Spleen (tissue), 11 donors: ENCODE data around the gene ACACB. TPM values are rescaled to one million over a fixed set of nuclear protein-coding genes. Genes with fewer than 3 reads are reported as not detected.
A peak's percentile ranks its signal among the peaks of the same experiment; 100 is the strongest.

Experiments
- DNase-seq: peaks from one replicate; pipeline ENCODE4 v3.0.0-alpha.2; 2020
- H3K27ac ChIP-seq, 8 donors: fragments of 200-600 bp; sonication (generic) in 7 of 8; 1 replicate in 4 of 8; 2 replicates in 4 of 8; pipeline versions ENCODE4 v1.5.0 to v1.8.0; 2016 to 2021; ENCODE audit warnings: inconsistent platforms in 4 of 8, mild to moderate bottlenecking in 4 of 8, moderate library complexity in 1 of 8
- H3K27me3 ChIP-seq, 7 donors: fragments of 200-600 bp; sonication (generic) in 6 of 7; replicated peaks in 1 of 7; 1 replicate in 4 of 7; 2 replicates in 3 of 7; pipeline versions ENCODE4 v1.5.0 to v1.8.0; 2016 to 2021; ENCODE audit warnings: inconsistent platforms in 3 of 7, mild to moderate bottlenecking in 1 of 7
- H3K36me3 ChIP-seq, 6 donors: fragments of 200-600 bp; sonication (generic) in 5 of 6; 1 replicate in 4 of 6; 2 replicates in 2 of 6; pipeline versions ENCODE4 v1.5.0 to v1.8.0; 2016 to 2021; ENCODE audit warnings: inconsistent platforms in 2 of 6
- H3K4me1 ChIP-seq, 6 donors: fragments of 200-600 bp; sonication (generic) in 5 of 6; 1 replicate in 3 of 6; 2 replicates in 3 of 6; pipeline versions ENCODE4 v1.5.0 to v1.8.0; 2016 to 2021; ENCODE audit warnings: inconsistent platforms in 3 of 6
- H3K4me3 ChIP-seq, 8 donors: fragments of 200-600 bp; sonication (generic) in 7 of 8; 1 replicate in 4 of 8; 2 replicates in 4 of 8; pipeline versions ENCODE4 v1.5.0 to v1.8.0; 2016 to 2021; ENCODE audit warnings: inconsistent platforms in 4 of 8, mild to moderate bottlenecking in 4 of 8, moderate library complexity in 2 of 8
- H3K9me3 ChIP-seq, 8 donors: fragments of 200-600 bp; sonication (generic) in 7 of 8; 1 replicate in 4 of 8; 2 replicates in 4 of 8; pipeline versions ENCODE4 v1.5.0 to v1.8.0; 2016 to 2021; ENCODE audit warnings: inconsistent platforms in 4 of 8
- CTCF ChIP-seq, 11 experiments: fragments of 200-600 bp in 7 of 11; fragments of 450-650 bp in 4 of 11; sonication (generic) in 4 of 11; IDR thresholded peaks in 8 of 11; conservative IDR thresholded peaks in 3 of 11; 1 replicate in 7 of 11; 2 replicates in 4 of 11; pipeline versions ENCODE4 v1.4.0 to v1.8.0; 2016 to 2021; ENCODE audit warnings: antibody characterized with exemption in 11 of 11, inconsistent platforms in 4 of 11, mild to moderate bottlenecking in 1 of 11
- POLR2A ChIP-seq, 3 donors: fragments of 450-650 bp; IDR thresholded peaks; one replicate each; pipeline ENCODE4 v1.5.1; 2017; ENCODE audit warnings: antibody characterized with exemption in 3 of 3, mild to moderate bottlenecking in 1 of 3
- POLR2AphosphoS5 ChIP-seq, 3 donors: sonication (generic); formaldehyde crosslinking; IDR thresholded peaks; one replicate each; pipeline ENCODE4 v1.5.1; 2017; ENCODE audit warnings: antibody characterized with exemption in 3 of 3
- WGBS, 5 donors: extraction: QIAGEN DNeasy Blood & Tissue Kit in 3 of 5; methylation state at CpG; one replicate each; pipeline versions ENCODE4 v1.1.5 to v1.1.7; 2013 to 2018; 5-methylcytosine and 5-hydroxymethylcytosine counted together
- intact Hi-C: fragments of 100-400 bp; cut with DNase I; formaldehyde crosslinking; loops from one replicate; pipeline ENCODE4 v1.15.0; 2023; ENCODE audit warnings: low total_unique reads
- polyA plus RNA-seq, 3 donors: library from polyadenylated mRNA; stranded (reverse); fragments of 200-250 nt; gene quantifications; one replicate each; pipeline ENCODE4 v1.2.1, GENCODE V29; 2013
- total RNA-seq, 7 donors: library from RNA; depleted of rRNA in 3 of 7; stranded (reverse); fragments of >200 nt in 3 of 7; fragmentation: NEBNext Ultra II Directional in 4 of 7; extraction: Animal tissue kit (Norgen Biotek cat#: 25700) in 4 of 7; gene quantifications; one replicate each; pipeline versions ENCODE4 v1.1.0 to v1.2.1, GENCODE V29; 2016 to 2021
- donor health status: healthy with polysubstance abuse.
- donor health status: DM: no; HTN: no; CAD: no; lungs with moderate emphysema.
- donor health status: DM: no; HTN: no; CAD: no.
- donor health status: Bipolar disorder and iron deficiency.
- donor health status: healthy.
- donor health status: DM: no; HTN: no; CAD: no.
- donor health status: DM: yes; HTN: yes; CAD: no.

Gene ACACB
- total and polyA plus RNA-seq, 10 donors = 2.8 to 111 (median 29.1) TPM

DNA sequence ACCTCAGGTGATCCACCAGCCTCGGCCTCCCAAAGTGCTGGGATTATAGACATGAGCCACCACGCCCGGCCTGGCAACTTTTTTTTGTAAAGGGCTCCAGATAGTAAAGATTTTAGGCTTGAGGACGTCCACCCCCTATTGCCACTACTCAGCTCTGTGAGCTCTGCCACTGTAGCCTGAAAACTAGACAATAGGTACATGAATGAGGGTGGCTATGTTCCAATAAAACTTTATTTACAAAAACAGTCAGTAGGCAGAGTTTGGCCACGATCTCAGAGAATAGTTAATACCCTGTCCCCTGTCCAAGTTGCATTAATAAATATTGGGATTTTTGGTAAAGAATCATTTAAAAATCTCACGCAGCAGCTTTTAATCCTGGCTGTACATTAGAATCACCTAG, 102.6 kb downstream of the ACACB start:
- peaks cover 0 to 100% (median 61%) of the 10 kb centered on the region in 6 donors for H3K36me3 ChIP-seq
- no peak overlapping the region for H3K27ac ChIP-seq
- DNase-seq = no peak
- H3K4me1 ChIP-seq = no peaks in the 10 kb centered on the region
- no peaks in the 10 kb centered on the region for H3K27me3 ChIP-seq
- 91 to 96% (median 95%) methylated on average over 6 of the region's 6 CpGs for WGBS, 5 donors
- no peak for TF ChIP-seq POLR2A (IDR thresholded peaks at IDR 0.05)
- no peak for TF ChIP-seq CTCF (IDR thresholded peaks at IDR 0.05 in 8 of 11, conservative IDR thresholded peaks at IDR 0.05 in 3 of 11)
- no peak for TF ChIP-seq POLR2AphosphoS5 (IDR thresholded peaks at IDR 0.05)
- intact Hi-C loops = no loop called here
- H3K9me3 ChIP-seq = no peaks in the 10 kb centered on the region
- no peak overlapping the region for H3K4me3 ChIP-seq

GRCh38 chr12:109219938-109220337, 103.6 kb downstream of the ACACB start:
- DNase-seq = no peak
- no peak overlapping the region for H3K4me3 ChIP-seq
- intact Hi-C loops = no loop called here
- no peaks in the 10 kb centered on the region for H3K9me3 ChIP-seq
- peaks cover 0 to 100% (median 62%) of the 10 kb centered on the region in 6 donors for H3K36me3 ChIP-seq
- TF ChIP-seq POLR2AphosphoS5 (IDR thresholded peaks at IDR 0.05) (no peak), POLR2A (IDR thresholded peaks at IDR 0.05) (no peak), CTCF (IDR thresholded peaks at IDR 0.05 in 8 of 11, conservative IDR thresholded peaks at IDR 0.05 in 3 of 11) (no peak)
- H3K27me3 ChIP-seq = no peaks in the 10 kb centered on the region
- H3K27ac ChIP-seq = no peak overlapping the region
- WGBS, 5 donors = 90 to 96% (median 93%) methylated on average over 2 of the region's 2 CpGs
- no peaks in the 10 kb centered on the region for H3K4me1 ChIP-seq

DNA sequence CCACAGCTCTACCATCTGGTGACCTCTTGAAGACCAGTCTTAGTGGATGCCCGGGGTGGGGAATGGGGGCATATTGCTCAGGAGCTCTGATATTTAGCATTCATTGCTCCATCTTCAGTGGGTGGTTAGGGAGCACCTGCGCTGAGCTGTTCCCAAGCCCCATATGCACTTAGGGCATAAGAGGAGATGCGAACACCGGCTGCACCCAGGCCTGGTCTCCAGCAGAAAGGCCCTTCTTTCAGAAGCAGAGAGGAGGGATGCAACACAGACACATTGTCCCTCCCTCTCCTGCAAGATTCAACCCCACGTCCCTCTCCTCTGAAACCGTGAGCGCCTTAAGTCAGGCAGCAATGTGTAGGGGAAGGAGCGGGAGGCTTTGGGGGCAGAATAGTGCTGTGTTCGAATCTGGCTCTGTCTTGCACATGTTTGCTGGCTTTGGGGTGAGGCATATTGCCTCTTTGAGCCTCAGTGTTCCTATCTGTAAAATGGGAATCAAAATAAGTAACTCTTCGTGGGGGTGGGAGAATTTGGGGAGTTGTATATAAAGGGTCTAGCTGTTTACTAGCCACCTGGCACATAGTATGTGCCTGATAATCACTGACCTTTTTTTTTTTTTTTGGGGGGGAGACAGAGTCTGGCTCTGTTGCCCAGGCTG, 105.0 kb downstream of the ACACB start:
- Histone ChIP-seq H3K27ac (no peak overlapping the region), H3K36me3 (peaks cover 0 to 100% (median 61%) of the 10 kb centered on the region in 6 donors), H3K4me1 (no peaks in the 10 kb centered on the region), H3K4me3 (no peak overlapping the region), H3K27me3 (no peaks in the 10 kb centered on the region), H3K9me3 (no peaks in the 10 kb centered on the region)
- WGBS, 5 donors = 89 to 96% (median 96%) methylated on average over 10 of the region's 10 CpGs
- intact Hi-C loops = no loop called here
- TF ChIP-seq POLR2AphosphoS5 (IDR thresholded peaks at IDR 0.05) = no peak
- TF ChIP-seq CTCF (IDR thresholded peaks at IDR 0.05 in 8 of 11, conservative IDR thresholded peaks at IDR 0.05 in 3 of 11) = no peak
- TF ChIP-seq POLR2A (IDR thresholded peaks at IDR 0.05) = no peak
- peak; percentile 50 for DNase-seq

DNA sequence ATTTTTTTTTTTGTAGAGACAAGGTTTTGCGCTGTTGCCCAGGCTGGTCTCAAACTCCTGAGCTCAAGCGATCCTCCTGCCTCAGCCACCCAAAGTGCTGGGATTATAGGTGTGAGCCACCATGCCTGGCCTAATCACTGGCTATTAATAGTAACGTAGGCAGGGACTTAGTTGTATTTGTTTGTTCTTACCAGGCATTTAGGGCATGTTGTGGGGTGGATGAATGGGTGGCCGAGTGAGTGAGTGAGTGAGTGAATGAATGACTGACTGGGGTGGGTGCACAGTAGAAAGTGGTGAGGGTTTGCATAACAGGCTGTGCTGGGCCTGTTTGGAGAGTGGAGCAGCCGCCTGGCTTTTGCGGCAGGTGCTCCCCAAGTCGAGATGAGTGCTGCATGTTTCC, 105.7 kb downstream of the ACACB start:
- TF ChIP-seq CTCF (IDR thresholded peaks at IDR 0.05 in 8 of 11, conservative IDR thresholded peaks at IDR 0.05 in 3 of 11) (no peak), POLR2A (IDR thresholded peaks at IDR 0.05) (no peak), POLR2AphosphoS5 (IDR thresholded peaks at IDR 0.05) (no peak)
- Histone ChIP-seq H3K27ac (no peak overlapping the region), H3K9me3 (no peaks in the 10 kb centered on the region), H3K4me1 (no peaks in the 10 kb centered on the region), H3K27me3 (no peaks in the 10 kb centered on the region), H3K36me3 (peaks cover 0 to 100% (median 57%) of the 10 kb centered on the region in 6 donors), H3K4me3 (no peak overlapping the region)
- intact Hi-C loops = no loop called here
- 88 to 98% (median 94%) methylated on average over 7 of the region's 7 CpGs for WGBS, 5 donors
- peak; percentile 1 for DNase-seq
